Stomach (tissue), 4 donors: ENCODE results near the gene CARMIL1.

Source experiments
- CTCF ChIP-seq, 7 experiments: fragments of 450-650 bp in 4 of 7; fragments of 200-600 bp in 3 of 7; sonication (generic) in 3 of 7; IDR thresholded peaks; one replicate each; pipeline ENCODE4 v1.5.1; 2016 to 2019; ENCODE audit warnings: antibody characterized with exemption in 7 of 7, control low read depth in 2 of 7, mild to moderate bottlenecking in 1 of 7
- EP300 ChIP-seq: sonication (generic); formaldehyde crosslinking; IDR thresholded peaks from one replicate; pipeline ENCODE4 v1.6.1; 2017; ENCODE audit warnings: antibody characterized with exemption
- POLR2A ChIP-seq, 4 donors: fragments of 450-650 bp; IDR thresholded peaks; one replicate each; pipeline ENCODE4 v1.6.1; 2016; ENCODE audit warnings: antibody characterized with exemption in 4 of 4, control low read depth in 2 of 4, mild to moderate bottlenecking in 1 of 4, moderate library complexity in 1 of 4
- POLR2AphosphoS5 ChIP-seq, 3 donors: sonication (generic); formaldehyde crosslinking; IDR thresholded peaks; one replicate each; pipeline ENCODE4 v1.6.1; 2016; ENCODE audit warnings: antibody characterized with exemption in 3 of 3

GRCh38 chr6:25439368-25439767, 160.2 kb downstream of the CARMIL1 start:
- TF ChIP-seq POLR2A (IDR thresholded peaks at IDR 0.05), result no peak
- TF ChIP-seq POLR2AphosphoS5 (IDR thresholded peaks at IDR 0.05), result no peak
- no peak for TF ChIP-seq CTCF (IDR thresholded peaks at IDR 0.05)
- no peak for TF ChIP-seq EP300
